ENCODE data around the gene TBC1D5. TPM values are rescaled to one million over a fixed set of nuclear protein-coding genes. Genes with fewer than 3 reads are reported as not detected.

The TBC1D5 gene
- total and polyA plus RNA-seq, 2 of the 8 experiments (the other 6 are each of a cell fraction or from before 2014, with no cell fraction given) = 11.0 to 22.9 TPM

DNA sequence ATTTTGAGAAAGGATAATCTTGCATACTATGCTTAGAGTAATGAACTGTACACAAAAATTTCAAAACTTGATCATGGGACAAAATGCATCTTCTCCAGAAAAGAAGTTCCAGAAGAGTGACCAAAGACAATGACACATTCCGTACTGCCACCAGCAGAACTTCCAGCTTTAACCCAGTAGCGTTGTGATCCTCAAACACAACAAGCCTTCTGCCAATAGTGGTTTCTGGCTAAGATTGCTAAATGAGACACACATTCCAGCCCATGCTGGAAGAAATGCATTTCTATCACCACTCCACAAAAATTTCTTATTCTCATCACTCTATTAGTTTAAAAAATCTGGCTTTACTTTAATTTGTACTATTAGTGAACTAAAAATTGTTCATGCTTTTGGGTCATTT, 334.9 kb downstream of the TBC1D5 start (continued):
- no peak for TF ChIP-seq ATF2 (IDR thresholded peaks at IDR 0.05; ENCODE audit: low read length)
